GM12891 (cell line): ENCODE results near the gene TNFAIP8L3.

Experiments used
- PAX5 ChIP-seq: IDR thresholded peaks from 2 replicates; pipeline ENCODE4 v1.6.1; 2011; ENCODE audit warnings: low read length, moderate library complexity, mild to moderate bottlenecking; ENCODE audit not compliant: insufficient read depth, severe bottlenecking
- POLR2A ChIP-seq: IDR thresholded peaks from 2 replicates; pipeline ENCODE4 v1.6.1; 2011; ENCODE audit warnings: low read depth, low read length, control low read depth
- POLR2AphosphoS5 ChIP-seq: IDR thresholded peaks from 2 replicates; pipeline ENCODE4 v1.6.1; 2011; ENCODE audit warnings: low read depth, low read length, control low read depth

DNA sequence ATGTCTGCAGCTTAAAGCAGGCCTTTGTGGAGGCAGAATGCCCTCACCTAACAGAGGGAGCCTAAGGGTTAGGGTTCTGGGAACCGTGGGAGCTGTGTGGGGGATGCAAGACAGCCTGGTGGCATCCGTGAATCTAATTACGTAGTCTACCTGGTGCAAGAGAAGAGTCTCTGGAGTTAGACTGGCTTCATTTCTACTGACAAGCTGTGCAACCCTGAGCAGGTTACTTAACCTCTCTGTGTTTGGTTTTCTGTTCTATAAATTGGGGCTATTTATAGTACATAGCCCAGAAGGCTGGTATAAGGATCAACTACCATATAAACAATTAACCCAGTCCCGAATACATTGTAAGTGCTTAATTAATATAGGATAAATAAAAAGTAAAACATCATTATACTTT, 8.3 kb downstream of the TNFAIP8L3 start:
- TF ChIP-seq POLR2AphosphoS5 (no peak), POLR2A (no peak), PAX5 (no peak)
